ENCODE results near the gene SHOC1.
"Not testable (repeated sequence)": the region's sequence is repeated elsewhere in the genome, so short reads cannot be mapped to it uniquely, and the experiment has no call there.

The SHOC1 gene

DNA sequence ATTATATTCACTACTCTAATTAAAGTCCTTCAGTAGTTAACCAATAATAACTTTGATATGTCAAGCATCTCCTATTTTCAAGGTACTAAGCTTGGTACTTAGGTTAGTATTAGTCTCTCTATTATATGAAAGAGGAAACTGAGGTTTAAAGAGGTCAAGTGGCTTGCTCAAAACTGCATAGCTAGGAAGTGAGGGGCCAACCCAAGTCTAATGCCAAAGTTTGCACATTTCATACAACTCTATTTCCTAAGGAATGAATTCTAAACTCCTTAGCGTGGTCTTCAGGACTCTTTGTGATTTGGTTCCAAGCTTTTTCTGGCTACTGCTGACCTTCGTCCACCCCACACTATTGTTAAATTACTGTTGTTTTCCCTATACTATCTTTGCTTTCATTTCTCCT is 9.9 kb upstream of the SHOC1 start:
- no peak for DNase-seq

GRCh38 chr9:111803924-111804323 is 9.2 kb upstream of the SHOC1 start:
- no peak for DNase-seq

DNA sequence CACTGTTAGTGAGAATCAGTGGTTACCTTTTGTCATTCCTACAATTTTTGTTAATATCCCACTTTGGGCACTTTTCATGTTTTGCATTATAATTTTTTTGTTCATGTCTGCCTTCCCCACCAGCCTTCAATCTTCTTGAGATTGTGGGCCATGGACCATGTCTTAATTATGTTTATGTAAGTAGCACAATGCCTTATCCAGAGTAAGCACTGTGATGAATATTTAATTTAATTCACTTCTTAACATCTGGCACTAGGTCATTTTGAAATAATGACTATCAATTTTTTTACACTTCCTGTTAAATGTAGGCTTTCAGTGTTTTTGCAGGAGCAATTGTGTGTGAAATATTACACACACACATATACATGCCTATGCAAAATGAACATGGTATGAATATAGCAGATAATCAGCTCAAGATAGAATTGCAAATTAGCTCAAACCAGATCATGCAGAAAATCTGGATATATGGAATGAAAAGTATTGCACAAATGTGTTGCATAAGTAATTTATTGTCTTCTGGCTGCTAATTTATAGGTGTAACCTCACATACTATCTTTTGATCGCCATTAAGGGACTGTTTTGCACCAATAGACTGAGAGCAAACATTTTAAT is 5.3 kb upstream of the SHOC1 start:
- no peak for DNase-seq

- no peak for DNase-seq
Observed at GRCh38 chr9:111799506-111799905, 4.8 kb upstream of the SHOC1 start.

DNA sequence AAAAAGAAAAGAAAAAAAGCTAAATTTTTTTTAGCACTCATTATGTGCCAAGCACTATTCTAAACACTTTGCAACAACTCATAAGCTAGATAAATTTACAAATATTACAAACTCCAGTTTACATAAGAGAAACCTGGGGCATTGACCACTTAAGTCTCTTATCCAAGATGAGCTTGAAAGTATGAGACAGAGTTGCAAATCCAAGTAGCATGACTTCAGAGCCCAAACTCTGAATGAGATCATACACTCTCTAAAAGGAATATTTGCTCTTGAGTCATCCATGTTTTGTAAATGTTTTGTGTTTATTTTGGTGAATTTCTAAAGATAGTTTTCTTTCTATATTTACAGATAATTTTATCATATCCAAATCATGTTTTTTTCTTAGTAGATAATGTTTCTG is 4.0 kb upstream of the SHOC1 start:
- no peak for DNase-seq

DNA sequence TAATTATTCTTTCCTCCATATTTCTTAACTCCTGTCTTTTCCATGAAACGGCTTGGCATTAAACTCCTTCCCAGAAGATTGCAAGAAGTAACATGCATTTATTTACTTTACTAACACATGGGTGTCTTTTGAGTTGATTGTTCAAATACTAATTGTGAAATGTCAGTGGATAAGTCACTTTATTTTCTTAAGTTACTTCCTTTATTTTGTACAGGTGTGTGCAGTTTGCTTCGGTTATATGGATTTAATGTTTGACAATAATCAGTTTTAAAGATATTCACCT is 761 bp upstream of the SHOC1 start:
- no peak for DNase-seq

GRCh38 chr9:111791821-111792220 is 2.9 kb downstream of the SHOC1 start:
- not testable (repeated sequence) for DNase-seq

- no peak for DNase-seq
Observed at GRCh38 chr9:111789881-111790280, 4.9 kb downstream of the SHOC1 start.

- no peak for DNase-seq
Observed at GRCh38 chr9:111783857-111784256, 10.9 kb downstream of the SHOC1 start.

GRCh38 chr9:111783424-111783823 is 11.3 kb downstream of the SHOC1 start:
- DNase-seq: no peak

DNA sequence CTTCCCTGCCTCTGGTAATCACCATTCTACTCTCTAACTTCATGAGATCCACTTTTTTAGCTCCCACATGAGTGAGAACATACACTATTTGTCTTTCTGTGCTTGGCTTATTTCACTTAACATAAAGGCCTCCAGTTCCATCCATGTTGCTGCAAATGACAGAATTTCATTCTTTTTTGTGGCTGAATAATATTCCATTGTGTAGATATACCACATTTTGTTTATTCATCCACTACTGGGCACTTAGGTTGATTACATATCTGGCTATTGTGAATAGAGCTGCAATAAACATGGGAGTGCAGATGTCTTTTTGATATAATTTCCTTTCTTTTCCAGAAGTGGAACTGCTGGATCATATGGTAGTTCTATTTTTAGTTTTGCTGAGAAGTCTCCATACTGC is 28.7 kb downstream of the SHOC1 start:
- no peak for DNase-seq

GRCh38 chr9:111762556-111762955 is 32.2 kb downstream of the SHOC1 start:
- no peak for DNase-seq

DNA sequence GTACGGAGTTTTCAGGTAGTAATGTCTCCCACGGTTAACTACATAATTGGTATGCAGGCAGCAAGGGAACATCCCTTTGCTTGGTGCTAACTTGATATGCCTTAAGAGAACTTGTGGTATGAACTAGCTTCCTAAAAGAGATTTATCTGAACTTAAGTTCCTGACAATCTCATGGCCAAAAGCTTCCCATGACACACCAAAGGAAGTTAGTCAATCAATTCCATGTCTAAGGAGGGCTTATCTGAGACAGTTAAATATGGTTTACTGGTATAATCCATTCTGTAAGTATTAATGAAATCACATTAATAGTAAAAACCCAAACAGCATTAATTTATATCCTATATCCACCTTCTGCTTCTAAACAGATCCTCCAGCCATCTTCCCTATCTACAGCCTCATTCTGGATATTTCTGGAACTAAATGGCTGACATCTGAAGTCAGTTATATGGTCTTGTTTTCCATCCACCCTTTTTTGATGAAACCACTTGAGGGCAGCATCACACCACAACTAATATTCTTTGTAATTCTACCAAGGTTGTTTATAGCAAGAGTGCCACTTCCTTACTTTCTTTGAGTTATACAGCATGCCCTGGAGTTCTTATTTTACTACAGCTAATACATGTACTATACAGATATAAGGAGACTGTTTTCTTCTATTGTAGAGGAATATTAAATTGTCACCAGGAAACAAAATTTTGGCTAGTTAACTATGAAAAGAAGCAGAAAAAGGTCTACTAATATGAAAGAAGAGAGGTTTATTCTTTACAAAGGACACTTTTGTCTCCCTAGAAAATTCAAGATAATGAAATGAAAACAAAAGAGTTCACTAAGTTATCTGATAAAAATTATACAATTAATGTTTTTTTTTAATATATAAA is 34.7 kb downstream of the SHOC1 start:
- DNase-seq: peak; percentile 76 to 82

GRCh38 chr9:111754800-111755199 is 39.9 kb downstream of the SHOC1 start:
- no peak for DNase-seq

DNA sequence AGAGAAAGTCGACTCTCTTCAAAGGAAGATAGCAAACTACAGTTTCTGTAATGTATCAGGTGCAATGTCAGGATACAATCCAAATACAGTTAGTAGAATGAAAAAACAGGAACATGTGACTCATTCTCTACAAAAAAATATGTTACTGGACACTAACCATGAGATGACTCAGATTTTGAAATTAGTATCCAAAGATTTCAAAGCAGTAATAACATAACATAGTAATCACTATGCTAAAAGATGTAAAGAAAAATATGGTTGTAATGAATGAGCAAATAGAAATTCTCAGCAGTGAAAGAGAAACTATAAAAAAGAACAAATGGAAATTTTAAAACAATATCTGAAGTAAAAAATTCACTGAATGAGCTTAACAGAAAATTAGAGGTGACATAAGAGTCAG is 42.3 kb downstream of the SHOC1 start:
- no peak for DNase-seq

Data from AML-193 (cell line).